A549 (cell line): Measurements from ENCODE around the gene DEGS1. TPM values are rescaled to one million over a fixed set of nuclear protein-coding genes. Genes with fewer than 3 reads are reported as not detected.

Source experiments
- ATAC-seq, 2 experiments: fragments of 200-7000 bp in 1 of 2; fragments of >200 bp in 1 of 2; cut with Nextera tagmentation in 1 of 2; cut with Tn5 transposase in 1 of 2; 3 replicates each; pipeline versions ENCODE4 v1.8.0 to v1.9.1; 2018 to 2020; ENCODE audit warnings: mild to moderate bottlenecking in 1 of 2, moderate library complexity in 1 of 2
- CTCF ChIA-PET: fragments of 300-600 bp; sonication (Branson Sonifier 250); formaldehyde crosslinking; extraction: SDS; loops from one replicate; lab custom pipeline; 2021; ENCODE audit warnings: antibody characterized with exemption, inconsistent platforms; lab: Yijun Ruan, JAX
- POLR2A ChIA-PET: fragments of 350-600 bp; formaldehyde crosslinking; extraction: SDS; loops from one replicate; lab custom pipeline; 2021; ENCODE audit warnings: antibody characterized with exemption, inconsistent platforms; lab: Yijun Ruan, JAX
- DNase-seq, 2 experiments: peaks; one replicate each; pipeline versions ENCODE4 v3.0.0 to v3.0.0-alpha.2; 2011 to 2016; ENCODE audit warnings: low read depth in 1 of 2, low spot score in 1 of 2
- FAIRE-seq: peaks from 2 replicates; lab custom pipeline; 2011; peaks lifted over from hg19 to GRCh38; lab: Jason Lieb, UNC
- H3K27ac ChIP-seq, 2 experiments: fragments of >200 bp; sonication (Bioruptor Twin); formaldehyde crosslinking; 3 replicates each; pipeline ENCODE4 v1.5.1; 2016 to 2017
- H3K4me1 ChIP-seq: fragments of >200 bp; sonication (Bioruptor Twin); formaldehyde crosslinking; 3 replicates; pipeline ENCODE4 v1.6.1; 2016
- H3K4me2 ChIP-seq: fragments of >200 bp; sonication (Bioruptor Twin); formaldehyde crosslinking; 3 replicates; pipeline ENCODE4 v1.6.1; 2016
- H3K4me3 ChIP-seq: fragments of >200 bp; sonication (Bioruptor Twin); formaldehyde crosslinking; 3 replicates; pipeline ENCODE4 v1.5.1; 2016
- H3K9me3 ChIP-seq: fragments of >200 bp; sonication (Bioruptor Twin); formaldehyde crosslinking; 3 replicates; pipeline ENCODE4 v1.6.1; 2016
- BCL3 ChIP-seq: fragments of >200 bp; sonication (Bioruptor Twin); formaldehyde crosslinking; IDR thresholded peaks from 3 replicates; pipeline ENCODE4 v1.6.1; 2016
- BHLHE40 ChIP-seq: IDR thresholded peaks from 2 replicates; pipeline ENCODE4 v1.6.1; 2012; ENCODE audit warnings: low read depth, low read length, inconsistent platforms
- CBX2 ChIP-seq: fragments of 200-600 bp; sonication (generic); IDR thresholded peaks from 2 replicates; pipeline ENCODE4 v1.6.1; 2016; ENCODE audit warnings: low read depth, mild to moderate bottlenecking, borderline replicate concordance
- CBX8 ChIP-seq: fragments of 200-600 bp; sonication (generic); IDR thresholded peaks from 2 replicates; pipeline ENCODE4 v1.6.1; 2016
- CHD4 ChIP-seq: fragments of 200-600 bp; sonication (generic); IDR thresholded peaks from 2 replicates; pipeline ENCODE4 v1.6.1; 2016; ENCODE audit warnings: antibody characterized with exemption, mild to moderate bottlenecking, borderline replicate concordance
- E2F6 ChIP-seq: IDR thresholded peaks from 2 replicates; pipeline ENCODE4 v1.6.1; 2012; ENCODE audit warnings: low read depth, borderline replicate concordance
- ELK1 ChIP-seq: fragments of 150-350 bp; IDR thresholded peaks from 2 replicates; pipeline ENCODE4 v1.6.1; 2014; ENCODE audit warnings: low read depth, mild to moderate bottlenecking, low read length
- ESRRA ChIP-seq: fragments of 150-350 bp; IDR thresholded peaks from 2 replicates; pipeline ENCODE4 v1.6.1; 2014; ENCODE audit warnings: mild to moderate bottlenecking, low read length, borderline replicate concordance
- FOSL2 ChIP-seq, 2 experiments: fragments of 450-650 bp in 1 of 2; fragments of >200 bp in 1 of 2; sonication (Bioruptor Twin) in 1 of 2; formaldehyde crosslinking; IDR thresholded peaks; 2 replicates each; pipeline versions ENCODE4 v1.5.0 to v1.6.1; 2016 to 2020; ENCODE audit warnings: mild to moderate bottlenecking in 1 of 2, moderate library complexity in 1 of 2
- HDAC2 ChIP-seq: fragments of 200-600 bp; sonication (generic); IDR thresholded peaks from 2 replicates; pipeline ENCODE4 v1.6.1; 2016
- HOXB5 ChIP-seq: fragments of 250-450 bp; sonication (Bioruptor Pico); IDR thresholded peaks from 2 replicates; pipeline ENCODE4 v1.5.0; 2020; ENCODE audit warnings: mild to moderate bottlenecking, moderate library complexity
- JUNB ChIP-seq: fragments of >200 bp; sonication (Bioruptor Twin); formaldehyde crosslinking; IDR thresholded peaks from 2 replicates; pipeline ENCODE4 v1.6.1; 2016
- KDM5A ChIP-seq: fragments of 200-600 bp; sonication (generic); IDR thresholded peaks from 2 replicates; pipeline ENCODE4 v1.6.1; 2016; ENCODE audit warnings: antibody characterized with exemption, mild to moderate bottlenecking
- MAFK ChIP-seq: fragments of 450-650 bp; IDR thresholded peaks from 2 replicates; pipeline ENCODE4 v1.6.1; 2014; ENCODE audit not compliant: partially characterized antibody
- NFE2L2 ChIP-seq: fragments of 150-350 bp; conservative IDR thresholded peaks from 2 replicates; pipeline ENCODE4 v1.6.1; 2014; ENCODE audit warnings: low read length
- PBX3 ChIP-seq: IDR thresholded peaks from 2 replicates; pipeline ENCODE4 v1.6.1; 2012
- PHF8 ChIP-seq: fragments of 200-600 bp; sonication (generic); IDR thresholded peaks from 2 replicates; pipeline ENCODE4 v1.6.1; 2016; ENCODE audit warnings: low read depth, mild to moderate bottlenecking, antibody characterized with exemption, moderate library complexity, borderline replicate concordance
- RARB ChIP-seq: fragments of 250-450 bp; sonication (Bioruptor Pico); IDR thresholded peaks from 2 replicates; pipeline ENCODE4 v1.8.0; 2021; ENCODE audit warnings: mild to moderate bottlenecking, moderate library complexity
- RCOR1 ChIP-seq: fragments of 150-350 bp; IDR thresholded peaks from 2 replicates; pipeline ENCODE4 v1.6.1; 2014; ENCODE audit warnings: antibody characterized with exemption, low read length, low read depth
- REST ChIP-seq: fragments of 200-600 bp; sonication (generic); IDR thresholded peaks from 2 replicates; pipeline ENCODE4 v1.6.1; 2016; ENCODE audit warnings: antibody characterized with exemption, mild to moderate bottlenecking, moderate library complexity
- TP53 ChIP-seq: fragments of 250-450 bp; sonication (Bioruptor Pico); IDR thresholded peaks from 2 replicates; pipeline ENCODE4 v1.5.0; 2021; ENCODE audit warnings: mild to moderate bottlenecking, moderate library complexity
- ZNF302 ChIP-seq: fragments of 250-450 bp; sonication (Bioruptor Pico); IDR thresholded peaks from 2 replicates; pipeline ENCODE4 v1.9.0; 2021; ENCODE audit warnings: inconsistent platforms, mild to moderate bottlenecking, moderate library complexity
- WGBS: methylation state at CpG from one replicate; pipeline ENCODE4 v1.1.6; 2017; ENCODE audit errors: missing lambda C conversion rate; 5-methylcytosine and 5-hydroxymethylcytosine counted together
- polyA plus RNA-seq, 4 experiments: library from polyadenylated mRNA; depleted of rRNA in 3 of 4; stranded (reverse); fragments of >200 nt; fragmentation: RNase III in 1 of 4; extraction: RNeasy Plus Mini Kit Qiagen cat#74134 plus additional on column Dnase treatment in 1 of 4; gene quantifications; 2 replicates in 3 of 4; 3 replicates in 1 of 4; pipeline ENCODE4 v1.2.3, GENCODE V29; 2011 to 2017

The DEGS1 gene
- polyA plus RNA-seq, 2 of the 4 experiments (the other 2 are of a cell fraction): 109 to 112 TPM

- CTCF ChIA-PET: interaction anchor here (1.1 kb wide), 1 partner anchor 9 kb away, joined by 3 read pairs; no protein-coding TSS in a partner anchor
Observed at GRCh38 chr1:224133741-224134299, 49.2 kb upstream of the DEGS1 start.

GRCh38 chr1:224137518-224137917, 45.5 kb upstream of the DEGS1 start:
- Histone ChIP-seq H3K9me3 (no peaks in the 10 kb centered on the region), H3K27ac (no peak overlapping the region), H3K4me1 (no peaks in the 10 kb centered on the region), H3K4me2 (no peak overlapping the region)
- no peak for DNase-seq
- POLR2A ChIA-PET: no interaction called here
- CTCF ChIA-PET: interaction anchor here (0.6 to 2.0 kb wide), 4 partner anchors 22 to 209 kb away, joined by 3 to 7 read pairs (median 3); no protein-coding TSS in a partner anchor
- TF ChIP-seq CBX8: no peak
- no peak for TF ChIP-seq HDAC2
- TF ChIP-seq HOXB5 (CRISPR knock-in tag): no peak
- TF ChIP-seq PBX3: no peak
- no peak for TF ChIP-seq NFE2L2
- TF ChIP-seq ZNF302: no peak
- TF ChIP-seq KDM5A: no peak
- TF ChIP-seq REST: no peak
- TF ChIP-seq FOSL2 (IDR thresholded peaks at IDR 0.05): no peak
- TF ChIP-seq FOSL2 (CRISPR knock-in tag; IDR thresholded peaks at IDR 0.05): no peak
- TF ChIP-seq, all 56 proteins: peak for 0
- H3K4me3 ChIP-seq: no peak overlapping the region
- no peak for FAIRE-seq
- no peak for ATAC-seq

More at GRCh38 chr1:224133741-224134299, 49.2 kb upstream of the DEGS1 start:
- TF ChIP-seq ESRRA: no peak
- no peak for TF ChIP-seq PHF8
- TF ChIP-seq RCOR1: no peak
- no peak for TF ChIP-seq PBX3
- TF ChIP-seq CHD4: no peak
- TF ChIP-seq ELK1: no peak
- POLR2A ChIA-PET: no interaction called here
- FAIRE-seq (no peak), ATAC-seq (no peak), DNase-seq (no peak)
- no peak overlapping the region for H3K4me3 ChIP-seq
- H3K4me1 ChIP-seq: no peaks in the 10 kb centered on the region
- no peak overlapping the region for H3K4me2 ChIP-seq
- peaks cover 14% of the 10 kb centered on the region; the same call in 2 of the 3 replicates for H3K9me3 ChIP-seq
- H3K27ac ChIP-seq: no peak overlapping the region
- 73% methylated on average over 5 of the region's 5 CpGs for WGBS

GRCh38 chr1:224138198-224138597, 44.8 kb upstream of the DEGS1 start:
- POLR2A ChIA-PET: no interaction called here
- Histone ChIP-seq H3K27ac (no peak overlapping the region), H3K4me2 (no peak overlapping the region), H3K4me1 (no peaks in the 10 kb centered on the region), H3K9me3 (no peaks in the 10 kb centered on the region), H3K4me3 (no peak overlapping the region)
- CTCF ChIA-PET: interaction anchor here (1.6 to 2.0 kb wide), 2 partner anchors 23 to 195 kb away, joined by 3 to 7 read pairs; no protein-coding TSS in a partner anchor
- WGBS: 93% methylated on average over 3 of the region's 3 CpGs
- no peak for ATAC-seq
- no peak for FAIRE-seq
- no peak for DNase-seq
- no peak for TF ChIP-seq MAFK
- TF ChIP-seq HOXB5 (CRISPR knock-in tag): no peak
- no peak for TF ChIP-seq CBX2
- no peak for TF ChIP-seq BCL3
- TF ChIP-seq PHF8: no peak
- no peak for TF ChIP-seq BHLHE40
- no peak for TF ChIP-seq RARB
- no peak for TF ChIP-seq E2F6
- TF ChIP-seq TP53 (CRISPR knock-in tag): no peak
- no peak for TF ChIP-seq JUNB
